Keratinocyte (primary cell): ENCODE data around the gene HACD1. TPM values are rescaled to one million over a fixed set of nuclear protein-coding genes. Genes with fewer than 3 reads are reported as not detected.
"Not testable (repeated sequence)": the region's sequence is repeated elsewhere in the genome, so short reads cannot be mapped to it uniquely, and the experiment has no call there.

ENCODE experiments used
- DNase-seq: peaks from one replicate; pipeline ENCODE4 v3.0.0-alpha.2; 2011; ENCODE audit warnings: low read depth, missing footprints, low spot score
- FAIRE-seq: peaks from 2 replicates; lab custom pipeline; 2011; peaks lifted over from hg19 to GRCh38; lab: Jason Lieb, UNC
- H2AFZ ChIP-seq: 2 replicates; pipeline ENCODE4 v1.6.0; 2012; ENCODE audit warnings: low read length, control low read depth, inconsistent platforms; ENCODE audit not compliant: control insufficient read depth
- H3K27ac ChIP-seq: 2 replicates; pipeline ENCODE4 v1.5.1; 2011; ENCODE audit warnings: low read length; ENCODE audit not compliant: control insufficient read depth, insufficient read depth
- H3K27me3 ChIP-seq: 3 replicates; pipeline ENCODE4 v1.6.0; 2011; ENCODE audit warnings: low read length; ENCODE audit not compliant: control insufficient read depth, insufficient read depth; ENCODE audit errors: extremely low read depth
- H3K36me3 ChIP-seq, 2 experiments: 2 replicates in 1 of 2; 3 replicates in 1 of 2; pipeline ENCODE4 v1.5.1; 2011; ENCODE audit warnings: low read length in 2 of 2, mild to moderate bottlenecking in 1 of 2; ENCODE audit not compliant: control insufficient read depth in 2 of 2, insufficient read depth in 2 of 2; ENCODE audit errors: extremely low read depth in 1 of 2
- H3K4me1 ChIP-seq: 3 replicates; pipeline ENCODE4 v1.5.1; 2011; ENCODE audit warnings: low read length; ENCODE audit not compliant: control insufficient read depth, insufficient read depth; ENCODE audit errors: extremely low read depth
- H3K4me2 ChIP-seq: 3 replicates; pipeline ENCODE4 v1.6.0; 2011; ENCODE audit warnings: low read depth, low read length; ENCODE audit not compliant: control insufficient read depth, insufficient read depth; ENCODE audit errors: extremely low read depth
- H3K4me3 ChIP-seq, 3 experiments: fragments of 200-600 bp in 1 of 3; sonication (generic) in 1 of 3; 2 replicates in 2 of 3; 3 replicates in 1 of 3; pipeline ENCODE4 v1.5.1; 2011 to 2016; ENCODE audit warnings: low read length in 3 of 3, mild to moderate bottlenecking in 3 of 3, control low read depth in 2 of 3, inconsistent platforms in 1 of 3, low read depth in 1 of 3, mixed read lengths in 1 of 3, mixed run types in 1 of 3, moderate library complexity in 1 of 3; ENCODE audit not compliant: control insufficient read depth in 2 of 3, insufficient read depth in 2 of 3; ENCODE audit errors: extremely low read depth in 1 of 3
- H3K79me2 ChIP-seq: 2 replicates; pipeline ENCODE4 v1.6.0; 2012; ENCODE audit warnings: low read length; ENCODE audit not compliant: control insufficient read depth, insufficient read depth
- H3K9ac ChIP-seq: 3 replicates; pipeline ENCODE4 v1.6.0; 2011; ENCODE audit warnings: low read length; ENCODE audit not compliant: control insufficient read depth, insufficient read depth; ENCODE audit errors: extremely low read depth
- H3K9me1 ChIP-seq: 3 replicates; pipeline ENCODE4 v1.6.0; 2011; ENCODE audit warnings: low read length; ENCODE audit not compliant: control insufficient read depth, insufficient read depth; ENCODE audit errors: extremely low read depth
- H3K9me3 ChIP-seq: 2 replicates; pipeline ENCODE4 v1.5.1; 2012; ENCODE audit warnings: low read depth, low read length; ENCODE audit not compliant: control insufficient read depth
- H4K20me1 ChIP-seq: 3 replicates; pipeline ENCODE4 v1.6.0; 2011; ENCODE audit warnings: low read length; ENCODE audit not compliant: control insufficient read depth, insufficient read depth; ENCODE audit errors: extremely low read depth
- CTCF ChIP-seq, 3 experiments: IDR thresholded peaks in 1 of 3; conservative IDR thresholded peaks in 1 of 3; optimal IDR thresholded peaks in 1 of 3; 2 replicates in 2 of 3; 3 replicates in 1 of 3; pipeline versions ENCODE3 to v1.5.1; 2011; ENCODE audit warnings: low read length in 3 of 3, mild to moderate bottlenecking in 3 of 3, moderate library complexity in 2 of 3, control low read depth in 1 of 3, inconsistent platforms in 1 of 3; ENCODE audit not compliant: insufficient read depth in 2 of 3; ENCODE audit errors: extremely low read depth in 1 of 3
- EZH2 ChIP-seq: IDR thresholded peaks from one replicate; pipeline ENCODE4 v1.6.1; 2012; ENCODE audit warnings: inconsistent platforms, mild to moderate bottlenecking, low read length, moderate library complexity
- dilution Hi-C: fragments of 300-500 bp; cut with MboI; formaldehyde crosslinking; loops from one replicate; pipeline ENCODE4 v1.7.0; 2020; ENCODE audit warnings: low sequenced_read_pairs; ENCODE audit not compliant: extremely low pct_ligation_motif_present
- polyA plus RNA-seq, 5 experiments: library from polyadenylated mRNA; depleted of rRNA in 3 of 5; stranded (reverse) in 3 of 5; stranded (forward) in 1 of 5; unstranded in 1 of 5; fragments of >200 nt; gene quantifications; 1 replicate in 1 of 5; 2 replicates in 3 of 5; 3 replicates in 1 of 5; pipeline versions ENCODE4 v1.2.1 to v1.2.3, GENCODE V29; 2011 to 2012; ENCODE audit warnings: missing spikeins in 2 of 5, low read depth in 1 of 5, low replicate concordance in 1 of 5

HACD1 gene
- polyA plus RNA-seq, 1 donor (not counting 4 experiments of a cell fraction or from before 2014, with no cell fraction given) = 46.3 TPM

GRCh38 chr10:17597386-17597785 is 19.8 kb downstream of the HACD1 start:
- H2AFZ ChIP-seq = no peak overlapping the region
- dilution Hi-C loops = no loop called here
- no peak for DNase-seq

GRCh38 chr10:17590969-17591645 is 26.1 kb downstream of the HACD1 start:
- Histone ChIP-seq H3K4me3 (no peak overlapping the region), H3K79me2 (no peaks in the 10 kb centered on the region), H3K4me2 (no peak overlapping the region), H4K20me1 (no peaks in the 10 kb centered on the region), H3K36me3 (no peaks in the 10 kb centered on the region), H3K27ac (no peak overlapping the region), H3K9ac (no peak overlapping the region), H2AFZ (no peak overlapping the region), H3K27me3 (no peaks in the 10 kb centered on the region), H3K9me1 (no peaks in the 10 kb centered on the region), H3K9me3 (no peaks in the 10 kb centered on the region), H3K4me1 (peaks cover 6% of the 10 kb centered on the region)
- DNase-seq = no peak
- no peak for FAIRE-seq
- no peak for TF ChIP-seq CTCF (optimal IDR thresholded peaks at IDR 0.05 in 1 of 3, IDR thresholded peaks at IDR 0.05 in 1 of 3, conservative IDR thresholded peaks at IDR 0.05 in 1 of 3; ENCODE audit: extremely low read depth in 1 of 3, insufficient read depth in 2 of 3, low read length in 3 of 3)
- TF ChIP-seq EZH2 = no peak
- dilution Hi-C loops = no loop called here

More at GRCh38 chr10:17597386-17597785, 19.8 kb downstream of the HACD1 start:
- no peak overlapping the region for H3K4me2 ChIP-seq
- no peaks in the 10 kb centered on the region for H3K4me1 ChIP-seq
- no peaks in the 10 kb centered on the region for H3K9me3 ChIP-seq
- TF ChIP-seq CTCF (optimal IDR thresholded peaks at IDR 0.05 in 1 of 3, IDR thresholded peaks at IDR 0.05 in 1 of 3, conservative IDR thresholded peaks at IDR 0.05 in 1 of 3; ENCODE audit: extremely low read depth in 1 of 3, insufficient read depth in 2 of 3, low read length in 3 of 3) (no peak), EZH2 (no peak)
- no peak overlapping the region for H3K9ac ChIP-seq
- no peak overlapping the region for H3K4me3 ChIP-seq
- peaks cover 0 to 1% of the 10 kb centered on the region in 2 experiments for H3K36me3 ChIP-seq
- H3K27ac ChIP-seq = no peak overlapping the region
- H3K9me1 ChIP-seq = no peaks in the 10 kb centered on the region
- no peaks in the 10 kb centered on the region for H3K79me2 ChIP-seq
- FAIRE-seq = no peak
- H4K20me1 ChIP-seq = no peaks in the 10 kb centered on the region
- H3K27me3 ChIP-seq = no peaks in the 10 kb centered on the region

GRCh38 chr10:17589316-17589715 is 27.9 kb downstream of the HACD1 start:
- H3K4me3 ChIP-seq, H4K20me1 ChIP-seq, H2AFZ ChIP-seq, dilution Hi-C loops, H3K36me3 ChIP-seq, H3K4me2 ChIP-seq, H3K79me2 ChIP-seq, H3K27ac ChIP-seq, FAIRE-seq, H3K4me1 ChIP-seq, H3K27me3 ChIP-seq, H3K9me1 ChIP-seq, DNase-seq, H3K9ac ChIP-seq, H3K9me3 ChIP-seq: not testable (repeated sequence)
